ENCODE measurements around the gene TMEM53. TPM values are rescaled to one million over a fixed set of nuclear protein-coding genes. Genes with fewer than 3 reads are reported as not detected.

Gene TMEM53
- total RNA-seq, 1 donor from 2014 or later: 6.1 TPM

DNA sequence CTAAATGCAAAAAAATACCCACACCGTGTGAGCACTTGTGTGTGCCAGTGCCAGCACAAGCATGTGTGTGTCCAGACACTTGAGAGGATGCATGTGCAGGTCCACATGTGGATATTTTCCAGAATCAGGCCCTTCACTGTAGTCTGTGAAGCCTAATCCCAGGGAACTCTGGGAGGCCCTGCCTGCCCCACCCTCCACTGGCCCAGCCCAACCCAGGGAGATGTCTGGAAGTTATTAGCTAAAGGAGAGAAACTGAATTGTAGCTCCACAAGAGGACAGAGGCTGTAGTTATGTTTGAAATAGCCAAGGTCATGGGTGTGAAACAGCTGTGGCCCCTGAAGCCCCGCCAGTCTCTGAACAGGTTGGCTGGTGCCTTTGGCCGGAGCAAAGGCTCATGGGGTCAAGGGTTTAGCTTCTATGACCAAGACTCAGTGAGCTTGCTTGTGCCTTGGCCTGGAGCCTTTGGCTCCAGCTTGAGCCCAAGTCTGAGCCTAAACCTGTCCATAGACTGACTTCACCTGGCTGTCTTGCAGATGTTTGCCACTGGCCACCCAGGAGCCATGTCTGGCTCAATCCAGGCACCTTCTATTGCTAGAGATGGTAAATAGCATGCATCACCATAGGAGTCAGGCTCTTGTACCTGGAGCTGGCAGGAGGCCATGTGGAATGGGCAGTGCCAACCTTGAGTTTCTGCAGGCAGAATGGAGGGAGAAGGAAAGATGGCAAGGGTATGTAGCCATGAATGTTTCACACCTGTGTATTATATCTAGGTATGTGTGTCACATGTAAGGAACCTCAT, 69.9 kb downstream of the TMEM53 start:
- TF ChIP-seq, protein P1, sequence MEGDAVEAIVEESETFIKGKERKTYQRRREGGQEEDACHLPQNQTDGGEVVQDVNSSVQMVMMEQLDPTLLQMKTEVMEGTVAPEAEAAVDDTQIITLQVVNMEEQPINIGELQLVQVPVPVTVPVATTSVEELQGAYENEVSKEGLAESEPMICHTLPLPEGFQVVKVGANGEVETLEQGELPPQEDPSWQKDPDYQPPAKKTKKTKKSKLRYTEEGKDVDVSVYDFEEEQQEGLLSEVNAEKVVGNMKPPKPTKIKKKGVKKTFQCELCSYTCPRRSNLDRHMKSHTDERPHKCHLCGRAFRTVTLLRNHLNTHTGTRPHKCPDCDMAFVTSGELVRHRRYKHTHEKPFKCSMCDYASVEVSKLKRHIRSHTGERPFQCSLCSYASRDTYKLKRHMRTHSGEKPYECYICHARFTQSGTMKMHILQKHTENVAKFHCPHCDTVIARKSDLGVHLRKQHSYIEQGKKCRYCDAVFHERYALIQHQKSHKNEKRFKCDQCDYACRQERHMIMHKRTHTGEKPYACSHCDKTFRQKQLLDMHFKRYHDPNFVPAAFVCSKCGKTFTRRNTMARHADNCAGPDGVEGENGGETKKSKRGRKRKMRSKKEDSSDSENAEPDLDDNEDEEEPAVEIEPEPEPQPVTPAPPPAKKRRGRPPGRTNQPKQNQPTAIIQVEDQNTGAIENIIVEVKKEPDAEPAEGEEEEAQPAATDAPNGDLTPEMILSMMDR (IDR thresholded peaks at IDR 0.05; ENCODE audit: insufficient read depth, low read length, severe bottlenecking): no peak
- Histone ChIP-seq H3K4me3 (ENCODE audit: low read depth, low read length) (no peak overlapping the region), H3K36me3 (ENCODE audit: control insufficient read depth, insufficient read depth, low read length) (no peaks in the 10 kb centered on the region), H3K27me3 (ENCODE audit: control insufficient read depth, insufficient read depth, low read length) (peaks cover 13% of the 10 kb centered on the region)
- DNase-seq (ENCODE audit: low read depth): no peak
- no peak for FAIRE-seq

DNA sequence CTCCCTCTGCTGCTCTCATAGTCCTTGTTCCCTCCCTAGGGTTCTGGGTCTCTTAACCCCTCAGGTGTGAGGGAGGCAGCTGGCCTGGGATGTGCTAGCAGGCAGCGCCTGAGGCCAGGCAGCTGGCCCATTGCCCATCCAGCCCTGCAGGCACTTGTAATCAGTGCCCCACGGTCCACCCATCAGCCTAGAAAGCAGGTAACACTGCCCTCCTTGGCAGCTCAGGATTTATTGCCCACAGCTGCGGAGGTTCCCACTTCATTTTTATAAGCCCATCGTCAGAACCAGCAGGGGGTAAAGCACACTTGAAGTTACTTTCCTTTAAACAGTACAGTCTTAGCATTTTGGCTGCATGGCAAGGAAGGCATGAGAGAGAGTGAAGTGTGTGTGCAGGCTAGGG, 70.6 kb downstream of the TMEM53 start:
- FAIRE-seq (no peak), DNase-seq (ENCODE audit: low read depth) (no peak)

More for the DNA sequence above, 70.6 kb downstream of the TMEM53 start:
- H3K4me3 ChIP-seq (ENCODE audit: low read depth, low read length): no peak overlapping the region
- TF ChIP-seq, protein P1 (IDR thresholded peaks at IDR 0.05; ENCODE audit: insufficient read depth, low read length, severe bottlenecking): no peak
- H3K27me3 ChIP-seq (ENCODE audit: control insufficient read depth, insufficient read depth, low read length): peaks cover 15% of the 10 kb centered on the region
- H3K36me3 ChIP-seq (ENCODE audit: control insufficient read depth, insufficient read depth, low read length): no peaks in the 10 kb centered on the region

Other genes starting within 250 kb of the TMEM53 start
- gene ARMH1, start 233 bp upstream of the TMEM53 start, total RNA-seq: 0.38 TPM in 1 of 2 replicates, not detected in the other
- not detected in 2 replicates for gene RNU5D-1, start 56.7 kb upstream of the TMEM53 start, total RNA-seq
- 0.79 and 1.2 TPM in 2 replicates for gene KIF2C, start 65.4 kb upstream of the TMEM53 start, total RNA-seq
- gene RPS8, start 101.1 kb upstream of the TMEM53 start, total RNA-seq: 2,098 and 3,387 TPM in 2 replicates
- gene BEST4, start 113.7 kb upstream of the TMEM53 start, total RNA-seq: 0.13 TPM in 1 of 2 replicates, not detected in the other
- 14.2 and 19.5 TPM in 2 replicates for gene PLK3, start 125.9 kb upstream of the TMEM53 start, total RNA-seq
- gene DYNLT4, start 132.9 kb upstream of the TMEM53 start, total RNA-seq: not detected in 2 replicates
- 0.53 and 0.77 TPM in 2 replicates for gene BTBD19, start 134.0 kb upstream of the TMEM53 start, total RNA-seq
- under 0.01 TPM in 1 of 2 replicates, not detected in the other for gene PTCH2, start 168.8 kb upstream of the TMEM53 start, total RNA-seq

All from bronchial epithelial cell (primary cell).